Mesendoderm (in vitro differentiated cells): ENCODE data around the gene C15orf39.

Source experiments
- DNase-seq: peaks from one replicate; pipeline ENCODE4 v3.0.0; 2013
- H2AK5ac ChIP-seq: 2 replicates; pipeline ENCODE4 v1.6.1; 2013; ENCODE audit warnings: low read length, inconsistent platforms
- H2BK120ac ChIP-seq: 2 replicates; pipeline ENCODE4 v1.6.1; 2013; ENCODE audit warnings: low read depth, mild to moderate bottlenecking, low read length, moderate library complexity, mixed read lengths
- H2BK15ac ChIP-seq: replicated peaks from 2 replicates; pipeline ENCODE4 v1.6.1; 2013; ENCODE audit warnings: low read depth, mild to moderate bottlenecking, moderate library complexity
- H2BK5ac ChIP-seq: 2 replicates; pipeline ENCODE4 v1.6.1; 2013; ENCODE audit warnings: low read length, inconsistent platforms
- H3K18ac ChIP-seq: 2 replicates; pipeline ENCODE4 v1.6.1; 2013; ENCODE audit warnings: mild to moderate bottlenecking, low read length, mixed read lengths
- H3K23ac ChIP-seq: one replicate; pipeline ENCODE4 v1.6.1; 2013; ENCODE audit warnings: low read length
- H3K27ac ChIP-seq: 2 replicates; pipeline ENCODE4 v1.5.1; 2013; ENCODE audit warnings: low read depth, mild to moderate bottlenecking, inconsistent platforms, low read length, moderate library complexity
- H3K27me3 ChIP-seq: 2 replicates; pipeline ENCODE4 v1.6.1; 2013; ENCODE audit warnings: low read length, control low read depth, mild to moderate bottlenecking, inconsistent platforms; ENCODE audit not compliant: insufficient read depth, poor library complexity
- H3K36me3 ChIP-seq: 2 replicates; pipeline ENCODE4 v1.6.1; 2013; ENCODE audit warnings: low read length, inconsistent platforms; ENCODE audit not compliant: control insufficient read depth, insufficient read depth
- H3K4ac ChIP-seq: one replicate; pipeline ENCODE4 v1.6.1; 2013; ENCODE audit warnings: low read depth, mild to moderate bottlenecking, low read length, moderate library complexity
- H3K4me1 ChIP-seq: 2 replicates; pipeline ENCODE4 v1.6.1; 2013; ENCODE audit warnings: low read depth, low read length, inconsistent platforms; ENCODE audit not compliant: control insufficient read depth
- H3K4me2 ChIP-seq: 2 replicates; pipeline ENCODE4 v1.6.1; 2013; ENCODE audit warnings: low read length
- H3K4me3 ChIP-seq: 2 replicates; pipeline ENCODE4 v1.5.1; 2013; ENCODE audit warnings: mild to moderate bottlenecking, low read length
- H3K56ac ChIP-seq: one replicate; pipeline ENCODE4 v1.6.1; 2013; ENCODE audit warnings: low read length
- H3K79me1 ChIP-seq: 2 replicates; pipeline ENCODE4 v1.6.1; 2013; ENCODE audit warnings: low read length, inconsistent platforms
- H3K79me2 ChIP-seq: 2 replicates; pipeline ENCODE4 v1.6.1; 2013; ENCODE audit warnings: mild to moderate bottlenecking, low read length; ENCODE audit not compliant: control insufficient read depth, insufficient read depth
- H3K9ac ChIP-seq: 2 replicates; pipeline ENCODE4 v1.6.1; 2013; ENCODE audit warnings: low read length, inconsistent platforms
- H4K5ac ChIP-seq: one replicate; pipeline ENCODE4 v1.6.1; 2013; ENCODE audit warnings: low read length
- H4K8ac ChIP-seq: one replicate; pipeline ENCODE4 v1.6.1; 2013; ENCODE audit warnings: low read depth, mild to moderate bottlenecking, control low read depth, low read length, moderate library complexity
- WGBS: extraction: QIAGEN DNeasy Blood & Tissue Kit; methylation state at CpG from one replicate; pipeline ENCODE4 v1.1.7; 2013; ENCODE audit warnings: low lambda C conversion rate, missing lambda C conversion rate; ENCODE audit not compliant: insufficient coverage; ENCODE audit errors: extremely low coverage; 5-methylcytosine and 5-hydroxymethylcytosine counted together

The C15orf39 gene

DNA sequence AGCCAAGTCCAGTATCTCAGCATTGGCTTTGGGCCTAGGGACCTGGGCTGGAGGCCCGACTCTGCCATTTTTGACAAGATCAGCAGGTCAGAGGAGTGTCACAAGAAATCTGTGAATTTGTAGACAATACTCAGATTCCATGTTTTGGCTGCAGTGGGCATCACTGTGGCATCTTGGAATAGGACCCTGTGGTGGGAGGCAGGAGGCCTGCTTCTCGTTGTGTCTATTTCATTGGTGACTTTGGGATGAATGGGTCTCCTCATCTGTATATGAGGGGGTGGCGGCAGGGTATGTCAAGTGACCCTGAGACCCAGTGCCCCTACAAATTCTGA lies 3.3 kb downstream of the C15orf39 start:
- Histone ChIP-seq H2BK15ac (no peak overlapping the region), H4K5ac (no peak overlapping the region), H3K56ac (no peak overlapping the region), H3K18ac (no peak overlapping the region), H3K4me3 (no peak overlapping the region), H3K36me3 (peaks cover 6% of the 10 kb centered on the region), H2AK5ac (no peak overlapping the region), H3K79me2 (peaks cover 23% of the 10 kb centered on the region), H2BK120ac (no peak overlapping the region), H3K9ac (no peak overlapping the region), H3K4ac (no peak overlapping the region), H3K23ac (no peak overlapping the region), H3K4me1 (peaks cover 8% of the 10 kb centered on the region), H3K27me3 (no peaks in the 10 kb centered on the region), H4K8ac (no peak overlapping the region), H3K79me1 (peaks cover 10% of the 10 kb centered on the region), H3K4me2 (no peak overlapping the region), H2BK5ac (no peak overlapping the region), H3K27ac (no peak overlapping the region)
- no CpG with 5 or more reads among the region's 3 CpGs for WGBS
- no peak for DNase-seq

DNA sequence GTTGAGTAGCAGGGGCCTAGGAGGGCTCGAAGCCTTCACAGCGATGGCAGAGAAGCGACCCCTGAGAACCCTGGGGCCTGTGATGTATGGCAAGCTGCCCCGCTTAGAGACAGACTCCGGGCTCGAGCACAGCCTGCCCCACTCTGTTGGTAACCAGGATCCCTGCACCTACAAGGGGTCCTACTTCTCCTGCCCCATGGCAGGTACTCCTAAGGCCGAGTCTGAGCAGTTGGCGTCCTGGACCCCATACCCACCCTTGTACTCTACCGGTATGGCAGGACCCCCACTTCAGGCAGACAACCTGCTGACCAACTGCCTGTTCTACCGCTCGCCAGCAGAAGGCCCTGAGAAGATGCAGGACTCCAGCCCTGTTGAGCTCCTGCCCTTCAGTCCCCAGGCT lies 4.3 kb downstream of the C15orf39 start:
- H4K8ac ChIP-seq: no peak overlapping the region

DNA sequence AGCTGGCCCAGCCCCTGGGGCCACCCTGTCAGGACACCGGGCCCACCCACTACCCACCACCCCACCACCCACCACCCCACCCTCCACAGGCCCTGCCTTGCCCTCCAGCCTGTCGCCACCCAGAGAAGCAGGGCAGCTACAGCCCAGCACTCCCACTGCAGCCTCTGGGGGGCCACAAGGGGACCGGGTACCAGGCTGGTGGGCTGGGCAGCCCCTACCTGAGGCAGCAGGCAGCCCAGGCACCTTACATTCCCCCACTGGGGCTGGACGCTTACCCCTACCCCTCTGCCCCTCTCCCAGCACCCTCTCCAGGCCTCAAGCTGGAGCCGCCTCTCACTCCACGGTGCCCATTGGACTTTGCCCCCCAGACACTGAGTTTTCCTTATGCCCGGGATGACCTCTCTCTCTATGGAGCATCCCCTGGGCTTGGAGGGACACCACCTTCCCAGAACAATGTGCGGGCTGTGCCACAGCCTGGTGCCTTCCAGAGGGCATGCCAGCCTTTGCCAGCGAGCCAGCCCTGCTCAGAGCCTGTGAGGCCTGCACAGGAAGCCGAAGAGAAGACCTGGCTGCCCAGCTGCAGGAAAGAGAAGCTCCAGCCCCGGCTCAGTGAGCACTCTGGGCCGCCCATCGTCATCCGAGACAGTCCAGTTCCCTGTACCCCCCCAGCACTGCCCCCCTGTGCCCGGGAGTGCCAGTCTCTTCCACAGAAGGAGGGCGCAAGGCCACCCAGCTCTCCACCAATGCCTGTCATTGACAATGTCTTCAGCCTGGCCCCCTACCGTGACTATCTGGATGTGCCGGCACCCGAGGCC lies 5.3 kb downstream of the C15orf39 start:
- Histone ChIP-seq H3K23ac (no peak overlapping the region), H3K36me3 (peaks cover 15% of the 10 kb centered on the region), H2AK5ac (no peak overlapping the region), H3K27ac (no peak overlapping the region), H3K9ac (no peak overlapping the region), H3K18ac (no peak overlapping the region), H2BK5ac (no peak overlapping the region), H3K56ac (no peak overlapping the region), H3K79me1 (peaks cover 11% of the 10 kb centered on the region), H3K4me3 (no peak overlapping the region), H3K79me2 (peaks cover 23% of the 10 kb centered on the region), H2BK120ac (no peak overlapping the region), H3K27me3 (no peaks in the 10 kb centered on the region), H3K4me2 (no peak overlapping the region), H4K5ac (no peak overlapping the region), H3K4ac (no peak overlapping the region), H3K4me1 (no peaks in the 10 kb centered on the region), H2BK15ac (no peak overlapping the region), H4K8ac (no peak overlapping the region)
- DNase-seq: no peak
- WGBS: no CpG with 5 or more reads among the region's 19 CpGs

More for the DNA sequence above, 4.3 kb downstream of the C15orf39 start:
- Histone ChIP-seq H3K56ac (no peak overlapping the region), H2BK15ac (no peak overlapping the region), H3K79me1 (peaks cover 11% of the 10 kb centered on the region), H3K27me3 (no peaks in the 10 kb centered on the region), H3K18ac (no peak overlapping the region), H3K4me3 (no peak overlapping the region), H3K23ac (no peak overlapping the region), H3K4me2 (no peak overlapping the region), H3K79me2 (peaks cover 23% of the 10 kb centered on the region), H2BK5ac (no peak overlapping the region), H4K5ac (no peak overlapping the region), H3K27ac (no peak overlapping the region), H2AK5ac (no peak overlapping the region), H3K9ac (no peak overlapping the region), H3K36me3 (peaks cover 10% of the 10 kb centered on the region), H3K4ac (no peak overlapping the region), H2BK120ac (no peak overlapping the region), H3K4me1 (no peaks in the 10 kb centered on the region)
- no CpG with 5 or more reads among the region's 11 CpGs for WGBS
- no peak for DNase-seq

DNA sequence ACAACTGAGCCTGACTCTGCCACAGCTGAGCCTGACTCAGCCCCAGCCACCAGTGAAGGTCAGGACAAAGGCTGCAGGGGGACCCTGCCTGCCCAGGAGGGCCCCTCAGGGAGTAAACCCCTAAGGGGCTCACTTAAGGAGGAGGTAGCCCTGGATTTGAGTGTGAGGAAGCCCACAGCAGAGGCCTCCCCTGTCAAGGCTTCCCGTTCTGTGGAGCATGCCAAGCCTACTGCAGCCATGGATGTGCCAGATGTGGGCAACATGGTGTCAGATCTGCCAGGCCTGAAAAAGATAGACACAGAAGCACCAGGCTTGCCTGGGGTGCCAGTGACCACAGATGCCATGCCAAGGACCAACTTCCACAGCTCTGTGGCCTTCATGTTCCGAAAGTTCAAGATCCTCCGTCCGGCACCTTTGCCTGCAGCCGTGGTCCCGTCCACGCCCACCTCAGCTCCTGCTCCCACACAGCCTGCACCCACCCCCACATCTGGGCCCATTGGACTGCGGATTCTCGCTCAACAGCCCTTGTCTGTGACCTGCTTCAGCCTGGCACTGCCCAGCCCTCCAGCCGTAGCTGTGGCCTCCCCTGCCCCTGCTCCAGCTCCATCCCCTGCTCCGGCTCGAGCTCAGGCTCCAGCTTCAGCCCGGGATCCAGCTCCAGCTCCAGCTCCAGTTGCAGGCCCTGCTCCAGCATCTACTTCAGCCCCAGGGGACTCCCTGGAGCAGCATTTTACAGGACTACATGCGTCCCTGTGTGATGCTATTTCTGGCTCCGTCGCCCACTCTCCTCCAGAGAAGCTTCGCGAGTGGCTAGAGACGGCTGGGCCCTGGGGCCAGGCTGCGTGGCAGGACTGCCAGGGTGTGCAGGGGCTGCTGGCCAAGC lies 6.2 kb downstream of the C15orf39 start:
- no peak overlapping the region for H3K56ac ChIP-seq
- H3K27ac ChIP-seq: no peak overlapping the region
- H4K5ac ChIP-seq: no peak overlapping the region
- no peak overlapping the region for H4K8ac ChIP-seq
- peaks cover 15% of the 10 kb centered on the region for H3K36me3 ChIP-seq
- no peak overlapping the region for H3K4me2 ChIP-seq
- H2AK5ac ChIP-seq: no peak overlapping the region
- H3K9ac ChIP-seq: no peak overlapping the region
- H2BK120ac ChIP-seq: no peak overlapping the region
- H3K4me3 ChIP-seq: no peak overlapping the region
- no peak overlapping the region for H3K4ac ChIP-seq
- H3K4me1 ChIP-seq: no peaks in the 10 kb centered on the region
- no peak overlapping the region for H3K23ac ChIP-seq
- DNase-seq: no peak
- no peak overlapping the region for H2BK5ac ChIP-seq
- H3K79me2 ChIP-seq: peaks cover 22% of the 10 kb centered on the region
- WGBS: no CpG with 5 or more reads among the region's 20 CpGs
- H3K27me3 ChIP-seq: no peaks in the 10 kb centered on the region
- peaks cover 11% of the 10 kb centered on the region for H3K79me1 ChIP-seq
- H2BK15ac ChIP-seq: no peak overlapping the region
- H3K18ac ChIP-seq: no peak overlapping the region

DNA sequence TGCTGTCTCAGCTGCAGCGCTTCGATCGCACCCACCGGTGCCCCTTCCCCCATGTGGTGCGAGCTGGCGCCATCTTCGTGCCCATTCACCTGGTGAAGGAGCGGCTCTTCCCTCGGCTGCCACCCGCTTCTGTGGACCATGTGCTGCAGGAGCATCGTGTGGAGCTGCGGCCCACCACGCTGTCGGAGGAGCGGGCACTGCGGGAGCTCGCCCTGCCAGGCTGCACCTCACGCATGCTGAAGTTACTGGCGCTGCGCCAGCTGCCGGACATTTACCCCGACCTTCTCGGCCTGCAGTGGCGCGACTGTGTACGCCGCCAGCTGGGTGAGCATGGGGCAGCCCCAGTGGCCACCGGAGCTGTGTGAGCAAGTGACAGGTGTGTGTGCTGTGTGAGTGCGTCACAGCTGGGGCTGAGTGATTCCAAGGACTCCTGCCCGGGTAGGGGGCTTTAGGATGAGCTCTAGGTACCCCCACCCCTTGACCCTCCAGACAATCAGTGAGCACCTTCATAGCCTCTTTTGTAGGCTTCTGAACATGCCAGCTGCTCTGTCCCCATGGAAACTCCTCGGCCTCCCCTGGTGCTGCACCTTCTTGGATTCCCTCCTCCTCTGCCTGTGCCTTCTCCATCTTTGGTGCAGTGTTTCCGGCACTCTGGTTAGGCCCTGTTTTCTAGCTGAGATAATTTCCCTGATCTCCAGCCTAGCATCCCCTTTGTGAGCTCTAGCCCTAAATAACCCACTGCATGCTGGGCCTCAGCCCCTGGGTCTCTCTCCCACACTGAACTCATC lies 7.0 kb downstream of the C15orf39 start:
- H3K27ac ChIP-seq: no peak overlapping the region
- no peaks in the 10 kb centered on the region for H3K4me1 ChIP-seq

More for the DNA sequence above, 7.0 kb downstream of the C15orf39 start:
- no peak overlapping the region for H2BK15ac ChIP-seq
- no peak overlapping the region for H3K56ac ChIP-seq
- WGBS: no CpG with 5 or more reads among the region's 32 CpGs
- H2BK120ac ChIP-seq: no peak overlapping the region
- no peak overlapping the region for H3K18ac ChIP-seq
- H3K23ac ChIP-seq: no peak overlapping the region
- H3K4me3 ChIP-seq: no peak overlapping the region
- peaks cover 19% of the 10 kb centered on the region for H3K79me2 ChIP-seq
- no peak overlapping the region for H3K4ac ChIP-seq
- H2AK5ac ChIP-seq: no peak overlapping the region
- H3K4me2 ChIP-seq: no peak overlapping the region
- no peak overlapping the region for H3K9ac ChIP-seq
- no peaks in the 10 kb centered on the region for H3K27me3 ChIP-seq
- H2BK5ac ChIP-seq: no peak overlapping the region
- peaks cover 15% of the 10 kb centered on the region for H3K36me3 ChIP-seq
- H4K8ac ChIP-seq: no peak overlapping the region
- DNase-seq: no peak
- peaks cover 11% of the 10 kb centered on the region for H3K79me1 ChIP-seq
- no peak overlapping the region for H4K5ac ChIP-seq
